Loucy (cell line): Measurements from ENCODE around the gene KLC1.

ENCODE experiments used
- H2AFZ ChIP-seq: fragments of 200-600 bp; sonication (generic); 2 replicates; pipeline ENCODE4 v1.6.0; 2016; ENCODE audit warnings: antibody characterized with exemption, mild to moderate bottlenecking, low read length, moderate library complexity
- H3F3A ChIP-seq: fragments of 200-600 bp; 2 replicates; pipeline ENCODE4 v1.6.0; 2016; ENCODE audit warnings: antibody characterized with exemption, low read depth, mild to moderate bottlenecking
- H3K27me3 ChIP-seq: fragments of 200-600 bp; sonication (generic); 2 replicates; pipeline ENCODE4 v1.6.1; 2014; ENCODE audit warnings: low read length, mild to moderate bottlenecking; ENCODE audit not compliant: insufficient read depth, poor library complexity, severe bottlenecking
- H3K36me3 ChIP-seq: fragments of 200-600 bp; sonication (generic); 2 replicates; pipeline ENCODE4 v1.6.1; 2016; ENCODE audit warnings: low read length; ENCODE audit not compliant: insufficient read depth
- H3K4me1 ChIP-seq: fragments of 200-600 bp; sonication (generic); 2 replicates; pipeline ENCODE4 v1.5.1; 2014; ENCODE audit warnings: low read length, mild to moderate bottlenecking; ENCODE audit not compliant: insufficient read depth, poor library complexity, severe bottlenecking
- H3K4me2 ChIP-seq: fragments of 200-600 bp; sonication (generic); 2 replicates; pipeline ENCODE4 v1.6.0; 2014; ENCODE audit warnings: antibody characterized with exemption, low read length, low read depth, mild to moderate bottlenecking; ENCODE audit not compliant: poor library complexity, severe bottlenecking
- H3K4me3 ChIP-seq: fragments of 200-600 bp; sonication (generic); 2 replicates; pipeline ENCODE4 v1.5.1; 2014; ENCODE audit warnings: low read length, mild to moderate bottlenecking, mixed read lengths; ENCODE audit not compliant: poor library complexity, severe bottlenecking
- H3K79me2 ChIP-seq: fragments of 200-600 bp; sonication (generic); 2 replicates; pipeline ENCODE4 v1.6.1; 2014; ENCODE audit warnings: low read length; ENCODE audit not compliant: insufficient read depth
- H3K9ac ChIP-seq: fragments of 200-600 bp; sonication (generic); 2 replicates; pipeline ENCODE4 v1.6.0; 2014; ENCODE audit warnings: mild to moderate bottlenecking, low read depth, low read length, moderate library complexity; ENCODE audit not compliant: poor library complexity, severe bottlenecking
- H3K9me2 ChIP-seq: fragments of 200-600 bp; sonication (generic); replicated peaks from 2 replicates; pipeline ENCODE4 v1.6.1; 2016; ENCODE audit warnings: low read depth, low read length, mixed read lengths
- H3K9me3 ChIP-seq: fragments of 200-600 bp; sonication (generic); 2 replicates; pipeline ENCODE4 v1.6.1; 2014; ENCODE audit warnings: mild to moderate bottlenecking, antibody characterized with exemption, low read length, low read depth; ENCODE audit not compliant: insufficient read depth
- H4K20me1 ChIP-seq: fragments of 200-600 bp; sonication (generic); 2 replicates; pipeline ENCODE4 v1.6.0; 2014; ENCODE audit warnings: antibody characterized with exemption, low read length, mild to moderate bottlenecking; ENCODE audit not compliant: insufficient read depth, poor library complexity, severe bottlenecking
- EZH2phosphoT487 ChIP-seq: fragments of 200-600 bp; IDR thresholded peaks from 2 replicates; pipeline ENCODE4 v1.6.1; 2018; ENCODE audit warnings: antibody characterized with exemption, mild to moderate bottlenecking, moderate library complexity, borderline replicate concordance
- TF ChIP-seq, protein P1 (sequence below): fragments of 200-600 bp; sonication (generic); conservative IDR thresholded peaks from 2 replicates; pipeline ENCODE4 v1.5.1; 2014; ENCODE audit warnings: mild to moderate bottlenecking, antibody characterized with exemption, low read length

KLC1 gene

GRCh38 chr14:103669370-103669769 lies 40.4 kb downstream of the KLC1 start:
- no peaks in the 10 kb centered on the region for H4K20me1 ChIP-seq
- no peaks in the 10 kb centered on the region for H3K4me1 ChIP-seq
- H3K27me3 ChIP-seq, result no peaks in the 10 kb centered on the region
- H3K9me3 ChIP-seq, result no peaks in the 10 kb centered on the region
- no peak overlapping the region for H3K4me2 ChIP-seq
- H2AFZ ChIP-seq, result no peak overlapping the region
- H3K9me2 ChIP-seq, result no peaks in the 10 kb centered on the region
- no peaks in the 10 kb centered on the region for H3F3A ChIP-seq
- no peaks in the 10 kb centered on the region for H3K79me2 ChIP-seq
- H3K4me3 ChIP-seq, result no peak overlapping the region
- peaks cover 83% of the 10 kb centered on the region for H3K36me3 ChIP-seq
- TF ChIP-seq EZH2phosphoT487, result no peak
- TF ChIP-seq, protein P1, sequence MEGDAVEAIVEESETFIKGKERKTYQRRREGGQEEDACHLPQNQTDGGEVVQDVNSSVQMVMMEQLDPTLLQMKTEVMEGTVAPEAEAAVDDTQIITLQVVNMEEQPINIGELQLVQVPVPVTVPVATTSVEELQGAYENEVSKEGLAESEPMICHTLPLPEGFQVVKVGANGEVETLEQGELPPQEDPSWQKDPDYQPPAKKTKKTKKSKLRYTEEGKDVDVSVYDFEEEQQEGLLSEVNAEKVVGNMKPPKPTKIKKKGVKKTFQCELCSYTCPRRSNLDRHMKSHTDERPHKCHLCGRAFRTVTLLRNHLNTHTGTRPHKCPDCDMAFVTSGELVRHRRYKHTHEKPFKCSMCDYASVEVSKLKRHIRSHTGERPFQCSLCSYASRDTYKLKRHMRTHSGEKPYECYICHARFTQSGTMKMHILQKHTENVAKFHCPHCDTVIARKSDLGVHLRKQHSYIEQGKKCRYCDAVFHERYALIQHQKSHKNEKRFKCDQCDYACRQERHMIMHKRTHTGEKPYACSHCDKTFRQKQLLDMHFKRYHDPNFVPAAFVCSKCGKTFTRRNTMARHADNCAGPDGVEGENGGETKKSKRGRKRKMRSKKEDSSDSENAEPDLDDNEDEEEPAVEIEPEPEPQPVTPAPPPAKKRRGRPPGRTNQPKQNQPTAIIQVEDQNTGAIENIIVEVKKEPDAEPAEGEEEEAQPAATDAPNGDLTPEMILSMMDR, result no peak
- no peak overlapping the region for H3K9ac ChIP-seq

- Histone ChIP-seq H3K79me2 (no peaks in the 10 kb centered on the region), H4K20me1 (no peaks in the 10 kb centered on the region), H3F3A (no peaks in the 10 kb centered on the region), H2AFZ (no peak overlapping the region), H3K9me2 (no peaks in the 10 kb centered on the region), H3K9me3 (no peaks in the 10 kb centered on the region), H3K4me3 (no peak overlapping the region), H3K4me1 (no peaks in the 10 kb centered on the region), H3K9ac (no peak overlapping the region), H3K27me3 (no peaks in the 10 kb centered on the region), H3K4me2 (no peak overlapping the region), H3K36me3 (peaks cover 87% of the 10 kb centered on the region)
- TF ChIP-seq, protein P1, result no peak
- no peak for TF ChIP-seq EZH2phosphoT487
These were observed 42.9 kb downstream of the KLC1 start for GRCh38 chr14:103671911-103672310.

DNA sequence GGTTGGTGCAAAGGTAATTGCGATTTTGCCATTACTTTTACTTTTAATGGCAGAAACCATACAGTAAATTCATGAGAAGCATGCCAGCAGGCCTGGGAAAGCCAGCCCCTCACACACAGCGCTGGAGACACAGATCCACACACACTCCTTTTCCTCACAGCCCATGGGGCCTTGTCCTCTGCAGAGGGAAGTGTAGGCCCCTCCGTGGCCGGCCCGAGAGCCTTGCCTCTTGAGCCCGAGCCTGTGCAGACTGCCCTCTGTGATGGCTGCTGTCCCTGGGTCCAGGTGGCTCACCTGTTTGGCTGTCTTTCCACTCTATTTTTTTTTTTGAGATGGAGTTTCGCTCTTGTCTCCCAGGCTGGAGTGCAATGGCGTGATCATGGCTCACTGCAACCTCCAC lies 46.9 kb downstream of the KLC1 start:
- H3K4me1 ChIP-seq, result no peaks in the 10 kb centered on the region

More for the DNA sequence above, 46.9 kb downstream of the KLC1 start:
- Histone ChIP-seq H3K4me2 (no peak overlapping the region), H3K36me3 (peaks cover 89% of the 10 kb centered on the region), H3K4me3 (no peak overlapping the region), H3K9me2 (no peaks in the 10 kb centered on the region), H3K27me3 (no peaks in the 10 kb centered on the region), H4K20me1 (no peaks in the 10 kb centered on the region), H3K9me3 (no peaks in the 10 kb centered on the region), H3F3A (no peaks in the 10 kb centered on the region), H3K9ac (no peak overlapping the region), H3K79me2 (no peaks in the 10 kb centered on the region), H2AFZ (no peak overlapping the region)
- TF ChIP-seq, protein P1, result no peak
- TF ChIP-seq EZH2phosphoT487, result no peak
